OCI-LY7 (cell line): ENCODE data around the gene ANKRD33B. TPM values are rescaled to one million over a fixed set of nuclear protein-coding genes. Genes with fewer than 3 reads are reported as not detected.
A peak's percentile ranks its signal among the peaks of the same experiment; 100 is the strongest.

ENCODE experiments used
- BruUV-seq: library from RNA; stranded (reverse); fragments of 400-500 nt; replicated peaks from 2 replicates; lab custom pipeline; 2021; lab: Mats Ljungman, UMichigan
- CTCF ChIA-PET: fragments of 300-600 bp; sonication (Branson Sonifier 250); formaldehyde crosslinking; loops from one replicate; lab custom pipeline; 2022; ENCODE audit warnings: antibody characterized with exemption; ENCODE audit not compliant: unreplicated experiment; lab: Charles Lee
- POLR2A ChIA-PET: fragments of 300-600 bp; sonication (Branson Sonifier 250); formaldehyde crosslinking; loops from one replicate; lab custom pipeline; 2022; ENCODE audit warnings: antibody characterized with exemption; lab: Charles Lee
- DNase-seq: peaks from one replicate; pipeline ENCODE4 v3.0.0-alpha.2; 2015; ENCODE audit warnings: low spot score
- H2AFZ ChIP-seq: fragments of 200-600 bp; sonication (generic), shearing (Covaris generic); 2 replicates; pipeline ENCODE4 v1.6.1; 2014; ENCODE audit warnings: mild to moderate bottlenecking, antibody characterized with exemption, low read length, moderate library complexity
- H3K27ac ChIP-seq: fragments of 200-600 bp; sonication (generic); 2 replicates; pipeline ENCODE4 v1.5.1; 2014; ENCODE audit warnings: mixed run types, low read depth, mild to moderate bottlenecking, moderate library complexity, low read length, inconsistent platforms; ENCODE audit not compliant: poor library complexity, severe bottlenecking
- H3K36me3 ChIP-seq: fragments of 200-600 bp; sonication (generic); 2 replicates; pipeline ENCODE4 v1.6.1; 2014; ENCODE audit warnings: mild to moderate bottlenecking, antibody characterized with exemption, low read length, moderate library complexity, mixed read lengths; ENCODE audit not compliant: insufficient read depth
- H3K4me1 ChIP-seq: fragments of 200-600 bp; sonication (generic); 2 replicates; pipeline ENCODE4 v1.5.1; 2014; ENCODE audit warnings: mild to moderate bottlenecking, low read length; ENCODE audit not compliant: insufficient read depth, poor library complexity, severe bottlenecking
- H3K4me2 ChIP-seq: fragments of 200-600 bp; sonication (generic); 2 replicates; pipeline ENCODE4 v1.6.1; 2014; ENCODE audit warnings: mild to moderate bottlenecking, low read length
- H3K4me3 ChIP-seq: fragments of 200-600 bp; sonication (generic); 2 replicates; pipeline ENCODE4 v1.5.1; 2014; ENCODE audit warnings: mild to moderate bottlenecking, low read depth, low read length; ENCODE audit not compliant: poor library complexity, severe bottlenecking
- H3K79me2 ChIP-seq: fragments of 200-600 bp; sonication (generic); 2 replicates; pipeline ENCODE4 v1.6.1; 2016; ENCODE audit warnings: low read depth, mild to moderate bottlenecking, low read length, moderate library complexity, mixed read lengths; ENCODE audit not compliant: insufficient read depth
- H3K9me2 ChIP-seq: fragments of 200-600 bp; sonication (generic); 2 replicates; pipeline ENCODE4 v1.6.1; 2016; ENCODE audit warnings: mild to moderate bottlenecking, low read length, mixed read lengths; ENCODE audit not compliant: insufficient read depth
- H3K9me3 ChIP-seq: fragments of 200-600 bp; sonication (generic); 2 replicates; pipeline ENCODE4 v1.6.1; 2014; ENCODE audit warnings: mild to moderate bottlenecking, mixed run types, low read length, mixed read lengths
- H4K20me1 ChIP-seq: fragments of 200-600 bp; sonication (generic); 2 replicates; pipeline ENCODE4 v1.6.1; 2014; ENCODE audit warnings: mild to moderate bottlenecking, antibody characterized with exemption, low read length, moderate library complexity, mixed read lengths; ENCODE audit not compliant: insufficient read depth
- EZH2phosphoT487 ChIP-seq: fragments of 200-600 bp; sonication (generic); IDR thresholded peaks from 2 replicates; pipeline ENCODE4 v1.6.1; 2018; ENCODE audit warnings: low read depth, borderline replicate concordance, mild to moderate bottlenecking, mixed run types, antibody characterized with exemption, low read length, moderate library complexity, mixed read lengths
- intact Hi-C: fragments of 100-400 bp; cut with micrococcal nuclease; formaldehyde crosslinking; loops from one replicate; pipeline ENCODE4 v1.10.0; 2022; ENCODE audit not compliant: unreplicated experiment
- total RNA-seq, 2 experiments: library from RNA; depleted of rRNA in 1 of 2; stranded (reverse); fragments of >200 nt in 1 of 2; shearing (Covaris generic) in 1 of 2; gene quantifications; 2 replicates each; pipeline ENCODE4 v1.2.3, GENCODE V29; 2014 to 2022
- TF ChIP-seq, protein P1 (sequence below): fragments of 200-600 bp; sonication (generic); conservative IDR thresholded peaks from 2 replicates; pipeline ENCODE4 v1.5.1; 2014; ENCODE audit warnings: mild to moderate bottlenecking, antibody characterized with exemption, low read length, moderate library complexity, mixed read lengths

Gene ANKRD33B
- total RNA-seq, 2 experiments from 2014 or later, result 5.6 to 11.4 TPM

DNA sequence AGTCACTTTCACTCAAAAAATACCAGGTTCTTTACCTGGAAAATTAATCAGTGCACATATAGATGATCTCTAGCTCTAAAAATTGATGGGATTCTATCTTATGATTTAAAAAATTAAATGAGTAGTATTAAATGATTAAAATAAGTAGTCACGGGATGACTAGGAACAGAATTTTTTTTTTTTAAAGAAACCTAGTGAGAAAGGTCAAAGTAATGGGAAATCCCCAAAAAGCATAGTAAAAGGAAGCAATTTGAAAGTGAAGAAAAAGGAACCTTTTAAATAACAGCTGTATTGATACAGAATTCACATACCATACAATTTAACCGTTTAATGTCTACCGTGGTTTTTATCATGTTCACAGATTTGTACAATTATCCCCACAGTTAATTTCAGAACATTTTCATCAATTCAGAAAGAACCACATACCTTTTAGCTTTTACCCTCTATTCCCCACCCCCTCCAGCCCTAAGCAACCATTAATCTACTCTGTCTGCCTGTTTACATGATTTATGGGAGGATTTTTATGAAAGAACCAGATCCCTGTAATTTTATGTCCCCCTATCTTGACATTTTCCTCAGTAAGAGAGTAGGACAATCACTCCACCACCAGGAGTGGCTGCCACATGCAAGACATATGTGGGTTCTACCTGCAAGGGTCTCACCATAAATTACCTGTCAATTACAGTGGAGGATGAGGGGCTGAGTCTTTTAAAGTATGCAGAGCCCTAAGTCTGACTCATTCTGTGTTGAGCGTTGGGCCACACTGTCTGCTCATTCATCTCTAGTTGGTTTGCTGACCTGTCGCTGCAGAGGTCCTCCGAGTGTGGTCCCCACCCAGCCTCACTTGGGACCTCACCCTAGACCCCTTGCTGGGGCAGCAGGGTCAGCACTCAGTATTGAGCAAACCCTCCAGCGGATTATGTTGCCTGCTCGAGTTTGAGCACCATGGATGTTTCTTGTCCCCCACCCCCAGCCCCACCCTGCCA is 16.0 kb downstream of the ANKRD33B start:
- no peaks in the 10 kb centered on the region for H3K9me2 ChIP-seq
- peak overlapping the region; percentile 44 for H3K4me3 ChIP-seq
- peak overlapping the region; percentile 40 for H3K27ac ChIP-seq
- H3K79me2 ChIP-seq, result peaks cover 4% of the 10 kb centered on the region; the same call in 1 of the 2 replicates
- H3K4me2 ChIP-seq, result peak overlapping the region; percentile 79
- TF ChIP-seq, protein P1, sequence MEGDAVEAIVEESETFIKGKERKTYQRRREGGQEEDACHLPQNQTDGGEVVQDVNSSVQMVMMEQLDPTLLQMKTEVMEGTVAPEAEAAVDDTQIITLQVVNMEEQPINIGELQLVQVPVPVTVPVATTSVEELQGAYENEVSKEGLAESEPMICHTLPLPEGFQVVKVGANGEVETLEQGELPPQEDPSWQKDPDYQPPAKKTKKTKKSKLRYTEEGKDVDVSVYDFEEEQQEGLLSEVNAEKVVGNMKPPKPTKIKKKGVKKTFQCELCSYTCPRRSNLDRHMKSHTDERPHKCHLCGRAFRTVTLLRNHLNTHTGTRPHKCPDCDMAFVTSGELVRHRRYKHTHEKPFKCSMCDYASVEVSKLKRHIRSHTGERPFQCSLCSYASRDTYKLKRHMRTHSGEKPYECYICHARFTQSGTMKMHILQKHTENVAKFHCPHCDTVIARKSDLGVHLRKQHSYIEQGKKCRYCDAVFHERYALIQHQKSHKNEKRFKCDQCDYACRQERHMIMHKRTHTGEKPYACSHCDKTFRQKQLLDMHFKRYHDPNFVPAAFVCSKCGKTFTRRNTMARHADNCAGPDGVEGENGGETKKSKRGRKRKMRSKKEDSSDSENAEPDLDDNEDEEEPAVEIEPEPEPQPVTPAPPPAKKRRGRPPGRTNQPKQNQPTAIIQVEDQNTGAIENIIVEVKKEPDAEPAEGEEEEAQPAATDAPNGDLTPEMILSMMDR, result no peak
- TF ChIP-seq EZH2phosphoT487, result no peak
- DNase-seq, result no peak
- no peaks in the 10 kb centered on the region for H3K9me3 ChIP-seq
- H3K4me1 ChIP-seq, result peaks cover 84% of the 10 kb centered on the region
- BruUV-seq, result no TSS peak
- CTCF ChIA-PET, result interaction anchor here (0.5 kb wide), 1 partner anchor 14 kb away, joined by 3 read pairs; no protein-coding TSS in a partner anchor
- H4K20me1 ChIP-seq, result no peaks in the 10 kb centered on the region
- POLR2A ChIA-PET, result interaction anchor here (0.7 to 1.2 kb wide), 3 partner anchors 13 to 33 kb away, joined by 4 to 6 read pairs (median 5); no protein-coding TSS in a partner anchor
- H2AFZ ChIP-seq, result no peak overlapping the region
- intact Hi-C loops, result loop anchor here (2.0 kb wide), 1 partner anchor 27 kb away; no protein-coding TSS in a partner anchor
- H3K36me3 ChIP-seq, result no peaks in the 10 kb centered on the region; the same call in 1 of the 2 replicates

DNA sequence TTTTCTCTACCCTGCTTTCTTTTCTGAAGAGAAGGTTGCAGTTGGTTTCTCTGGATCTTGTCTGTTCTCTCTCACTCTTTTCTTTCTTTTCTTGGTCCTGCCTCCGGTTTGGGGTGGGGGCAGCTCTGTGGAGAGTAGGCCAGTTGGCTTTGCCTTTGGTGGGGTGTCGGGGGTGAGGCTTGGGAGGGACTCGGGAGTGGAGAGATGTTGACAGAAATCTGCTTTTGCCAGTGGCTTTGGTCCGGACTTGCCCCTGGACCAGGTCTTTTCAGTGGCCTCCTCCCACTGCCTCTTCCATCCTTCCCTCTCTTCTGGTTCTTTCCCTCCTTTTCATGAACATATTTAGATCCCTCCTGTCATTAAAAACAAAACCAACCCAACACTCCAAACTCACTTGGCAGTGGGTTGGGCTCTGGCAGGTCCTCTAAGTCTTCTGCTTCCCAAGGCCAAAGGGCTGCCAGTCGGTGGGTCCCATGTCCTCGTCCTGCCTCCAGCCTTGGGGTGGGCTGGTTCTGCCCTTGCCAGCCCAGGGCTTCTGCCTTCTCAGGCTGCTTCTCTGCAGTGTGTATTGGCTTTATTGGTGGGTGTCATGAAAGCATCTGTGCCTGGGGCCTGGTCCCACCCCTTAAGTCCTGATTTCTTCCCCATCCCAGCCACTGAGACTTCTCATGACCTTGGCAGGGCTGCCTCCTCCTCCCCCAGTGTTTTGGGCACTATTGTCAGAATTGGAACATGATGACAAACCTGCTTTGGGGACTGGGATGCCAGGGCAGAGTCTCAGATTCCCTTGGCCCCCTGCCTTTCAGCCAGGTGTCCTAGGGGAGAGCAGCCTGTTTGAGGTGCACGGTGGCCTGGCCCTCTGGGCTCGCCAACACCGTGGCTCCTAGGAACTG is 16.9 kb downstream of the ANKRD33B start:
- Histone ChIP-seq H3K9me2 (no peaks in the 10 kb centered on the region), H3K79me2 (peaks cover 4% of the 10 kb centered on the region; the same call in 1 of the 2 replicates), H3K36me3 (no peaks in the 10 kb centered on the region; the same call in 1 of the 2 replicates), H3K27ac (no peak overlapping the region), H4K20me1 (no peaks in the 10 kb centered on the region), H3K4me1 (peaks cover 93% of the 10 kb centered on the region), H3K4me3 (no peak overlapping the region), H3K4me2 (peak overlapping the region; percentile 79; the same call in 1 of the 2 replicates), H2AFZ (no peak overlapping the region), H3K9me3 (no peaks in the 10 kb centered on the region)
- TF ChIP-seq EZH2phosphoT487, result no peak
- TF ChIP-seq, protein P1, result no peak
- intact Hi-C loops, result no loop called here
- ChIA-PET CTCF (no interaction called here), POLR2A (no interaction called here)
- no peak for DNase-seq
- BruUV-seq, result no TSS peak
